VCaP (cell line): Measurements from ENCODE around the gene AMOTL1.

ENCODE experiments used
- H3K27ac ChIP-seq: fragments of 450-650 bp; 2 replicates; pipeline ENCODE4 v1.5.1; 2017
- CTCF ChIP-seq: fragments of 450-650 bp; conservative IDR thresholded peaks from 2 replicates; pipeline ENCODE4 v1.5.1; 2017; ENCODE audit warnings: mild to moderate bottlenecking, moderate library complexity

Gene AMOTL1

GRCh38 chr11:94858012-94858705 is 90.0 kb downstream of the AMOTL1 start:
- TF ChIP-seq CTCF, result no peak
- no peak overlapping the region for H3K27ac ChIP-seq

- no peak overlapping the region for H3K27ac ChIP-seq
Measured at GRCh38 chr11:94860333-94860732, 92.2 kb downstream of the AMOTL1 start.

GRCh38 chr11:94861306-94861845 is 93.2 kb downstream of the AMOTL1 start:
- TF ChIP-seq CTCF, result no peak

More at GRCh38 chr11:94860333-94860732, 92.2 kb downstream of the AMOTL1 start:
- no peak for TF ChIP-seq CTCF

GRCh38 chr11:94862926-94863880 is 95.0 kb downstream of the AMOTL1 start:
- no peak for TF ChIP-seq CTCF
- H3K27ac ChIP-seq, result 0 out of 2 replicates have a peak overlapping the region, but pooled peaks have one; percentile 6

More at GRCh38 chr11:94861306-94861845, 93.2 kb downstream of the AMOTL1 start:
- H3K27ac ChIP-seq, result no peak overlapping the region; the same call in 1 of the 2 replicates

GRCh38 chr11:94864506-94865045 is 96.4 kb downstream of the AMOTL1 start:
- no peak for TF ChIP-seq CTCF
- no peak overlapping the region for H3K27ac ChIP-seq

- TF ChIP-seq CTCF, result no peak
- no peak overlapping the region for H3K27ac ChIP-seq
Measured at GRCh38 chr11:94866231-94866822, 98.2 kb downstream of the AMOTL1 start.
